HG03066 (cell line): ENCODE measurements around the gene DPYD.

Source experiments
- ATAC-seq: cut with Tn5 transposase; IDR thresholded peaks from one replicate; pipeline ENCODE4 v1.9.1; 2021; ENCODE audit warnings: low read depth; ENCODE audit not compliant: unreplicated experiment

The DPYD gene

GRCh38 chr1:97082160-97082848, 838.5 kb downstream of the DPYD start:
- ATAC-seq = no peak

- ATAC-seq = no peak
These were observed 842.0 kb downstream of the DPYD start for GRCh38 chr1:97078872-97079271.

GRCh38 chr1:97077221-97077620, 843.6 kb downstream of the DPYD start:
- ATAC-seq = no peak

GRCh38 chr1:97074771-97075170, 846.1 kb downstream of the DPYD start:
- ATAC-seq = no peak

- ATAC-seq = no peak
These were observed 846.9 kb downstream of the DPYD start for GRCh38 chr1:97073936-97074335.

- ATAC-seq = no peak
These were observed 847.7 kb downstream of the DPYD start for GRCh38 chr1:97073169-97073568.

- no peak for ATAC-seq
These were observed 849.7 kb downstream of the DPYD start for GRCh38 chr1:97071173-97071572.

- ATAC-seq = no peak
These were observed 850.5 kb downstream of the DPYD start for GRCh38 chr1:97070376-97070775.

GRCh38 chr1:97069312-97069711, 851.5 kb downstream of the DPYD start:
- ATAC-seq = no peak

GRCh38 chr1:97066860-97067259, 854.0 kb downstream of the DPYD start:
- ATAC-seq = no peak

GRCh38 chr1:97063532-97063931, 857.3 kb downstream of the DPYD start:
- no peak for ATAC-seq

GRCh38 chr1:97061604-97062003, 859.2 kb downstream of the DPYD start:
- no peak for ATAC-seq

GRCh38 chr1:97056386-97056785, 864.4 kb downstream of the DPYD start:
- ATAC-seq = no peak

GRCh38 chr1:97053268-97053667, 867.6 kb downstream of the DPYD start:
- no peak for ATAC-seq

- ATAC-seq = no peak
These were observed 869.0 kb downstream of the DPYD start for GRCh38 chr1:97051823-97052222.

- no peak for ATAC-seq
These were observed 870.3 kb downstream of the DPYD start for GRCh38 chr1:97050506-97050905.

- ATAC-seq = no peak
These were observed 873.4 kb downstream of the DPYD start for GRCh38 chr1:97047421-97047793.

GRCh38 chr1:97046765-97047420, 873.9 kb downstream of the DPYD start:
- ATAC-seq = no peak

- no peak for ATAC-seq
These were observed 876.6 kb downstream of the DPYD start for GRCh38 chr1:97044159-97044760.

- ATAC-seq = no peak
These were observed 878.3 kb downstream of the DPYD start for GRCh38 chr1:97042551-97042950.

GRCh38 chr1:97041026-97041425, 879.8 kb downstream of the DPYD start:
- ATAC-seq = no peak

GRCh38 chr1:97038410-97038809, 882.4 kb downstream of the DPYD start:
- no peak for ATAC-seq
